H1 (cell line): ENCODE data around the gene MRTFA. TPM values are rescaled to one million over a fixed set of nuclear protein-coding genes. Genes with fewer than 3 reads are reported as not detected.

Experiments used
- CTCF ChIA-PET: fragments of 300-600 bp; sonication (Branson Sonifier 250); formaldehyde crosslinking; loops from one replicate; lab custom pipeline; 2021; ENCODE audit not compliant: partially characterized antibody; lab: Charles Lee
- POLR2A ChIA-PET: fragments of 300-600 bp; sonication (Branson Sonifier 250); formaldehyde crosslinking; loops from one replicate; lab custom pipeline; 2021; ENCODE audit warnings: inconsistent platforms; ENCODE audit not compliant: partially characterized antibody; lab: Charles Lee
- DNase-seq, 2 experiments: peaks; one replicate each; pipeline versions ENCODE4 v3.0.0 to v3.0.0-alpha.2; 2010 to 2022; ENCODE audit warnings: low spot score in 2 of 2, low read depth in 1 of 2, mixed read lengths in 1 of 2
- FAIRE-seq: peaks from 2 replicates; lab custom pipeline; 2011; peaks lifted over from hg19 to GRCh38; lab: Jason Lieb, UNC
- H2AFZ ChIP-seq: 2 replicates; pipeline ENCODE4 v1.8.1; 2012; ENCODE audit warnings: low read length, inconsistent platforms
- H2AK5ac ChIP-seq: 2 replicates; pipeline ENCODE4 v1.6.1; 2013; ENCODE audit warnings: low read depth, low read length
- H2BK120ac ChIP-seq: replicated peaks from 2 replicates; pipeline ENCODE3; 2013; ENCODE audit warnings: low read depth, low read length, inconsistent platforms
- H2BK12ac ChIP-seq: 2 replicates; pipeline ENCODE4 v1.6.1; 2013; ENCODE audit warnings: low read depth, low read length
- H2BK15ac ChIP-seq: 2 replicates; pipeline ENCODE4 v1.6.1; 2013; ENCODE audit warnings: low read length
- H2BK20ac ChIP-seq: 2 replicates; pipeline ENCODE4 v1.6.1; 2013; ENCODE audit warnings: low read length
- H2BK5ac ChIP-seq: 2 replicates; pipeline ENCODE4 v1.6.1; 2013; ENCODE audit warnings: low read depth, low read length
- H3K14ac ChIP-seq: 2 replicates; pipeline ENCODE4 v1.6.1; 2013; ENCODE audit warnings: inconsistent platforms; ENCODE audit not compliant: insufficient read length
- H3K18ac ChIP-seq: 2 replicates; pipeline ENCODE4 v1.6.1; 2013; ENCODE audit warnings: low read length; ENCODE audit errors: extremely low read depth
- H3K23ac ChIP-seq: 2 replicates; pipeline ENCODE4 v1.6.1; 2013; ENCODE audit warnings: inconsistent platforms; ENCODE audit not compliant: insufficient read length
- H3K23me2 ChIP-seq: 2 replicates; pipeline ENCODE4 v1.6.1; 2013; ENCODE audit warnings: low read depth, low read length
- H3K27ac ChIP-seq: 2 replicates; pipeline ENCODE4 v1.6.1; 2011; ENCODE audit warnings: low read depth, low read length, inconsistent platforms
- H3K27me3 ChIP-seq, 4 experiments: replicated peaks in 1 of 4; 1 replicate in 1 of 4; 2 replicates in 3 of 4; pipeline versions ENCODE4 v1.6.1 to v1.8.1; 2011 to 2013; ENCODE audit warnings: low read length in 3 of 4, mild to moderate bottlenecking in 3 of 4, inconsistent platforms in 2 of 4, mixed read lengths in 2 of 4, moderate library complexity in 1 of 4; ENCODE audit not compliant: control insufficient read depth in 3 of 4, insufficient read depth in 3 of 4; ENCODE audit errors: extremely low read depth in 1 of 4
- H3K36me3 ChIP-seq, 4 experiments: 2 replicates each; pipeline versions ENCODE4 v1.6.1 to v1.8.1; 2011 to 2013; ENCODE audit warnings: mild to moderate bottlenecking in 4 of 4, low read length in 3 of 4, moderate library complexity in 2 of 4, control low read depth in 1 of 4, inconsistent platforms in 1 of 4; ENCODE audit not compliant: insufficient read depth in 4 of 4, control insufficient read depth in 2 of 4
- H3K4ac ChIP-seq: replicated peaks from 2 replicates; pipeline ENCODE3; 2013; ENCODE audit warnings: low read length, low read depth, mixed read lengths, inconsistent platforms; ENCODE audit not compliant: insufficient read length
- H3K4me1 ChIP-seq, 4 experiments: replicated peaks in 1 of 4; 1 replicate in 1 of 4; 2 replicates in 3 of 4; pipeline versions ENCODE4 v1.6.1 to v1.8.1; 2011 to 2013; ENCODE audit warnings: low read length in 3 of 4, inconsistent platforms in 2 of 4, mixed read lengths in 1 of 4; ENCODE audit not compliant: insufficient read depth in 4 of 4, control insufficient read depth in 3 of 4
- H3K4me2 ChIP-seq, 2 experiments: 2 replicates each; pipeline versions ENCODE4 v1.6.1 to v1.8.1; 2011 to 2013; ENCODE audit warnings: low read depth in 2 of 2, low read length in 2 of 2, control low read depth in 1 of 2, inconsistent platforms in 1 of 2, mild to moderate bottlenecking in 1 of 2; ENCODE audit not compliant: insufficient read depth in 1 of 2
- H3K4me3 ChIP-seq, 4 experiments: fragments of 200-600, 300-600 bp in 1 of 4; sonication (generic), shearing (Covaris generic), sonication (Bioruptor Twin) in 1 of 4; 2 replicates each; pipeline versions ENCODE4 v1.5.1 to v1.8.1; 2011 to 2016; ENCODE audit warnings: low read length in 4 of 4, low read depth in 3 of 4, control low read depth in 2 of 4, inconsistent platforms in 2 of 4, mild to moderate bottlenecking in 2 of 4, mixed read lengths in 1 of 4, moderate library complexity in 1 of 4; ENCODE audit not compliant: insufficient read depth in 2 of 4; ENCODE audit errors: extremely low read depth in 1 of 4
- H3K56ac ChIP-seq: replicated peaks from 2 replicates; pipeline ENCODE3; 2013; ENCODE audit warnings: low read depth, mild to moderate bottlenecking, mixed read lengths, low read length, inconsistent platforms; ENCODE audit not compliant: insufficient read length
- H3K79me1 ChIP-seq: 2 replicates; pipeline ENCODE4 v1.6.1; 2013; ENCODE audit warnings: low read depth, low read length, control low read depth
- H3K79me2 ChIP-seq, 2 experiments: 2 replicates each; pipeline versions ENCODE4 v1.6.1 to v1.8.1; 2012 to 2013; ENCODE audit warnings: low read length in 2 of 2, mild to moderate bottlenecking in 2 of 2, inconsistent platforms in 1 of 2; ENCODE audit not compliant: insufficient read depth in 2 of 2, control insufficient read depth in 1 of 2
- H3K9ac ChIP-seq, 4 experiments: replicated peaks in 1 of 4; 1 replicate in 1 of 4; 2 replicates in 3 of 4; pipeline versions ENCODE4 v1.6.1 to v1.8.1; 2011 to 2013; ENCODE audit warnings: low read depth in 3 of 4, low read length in 3 of 4, control low read depth in 2 of 4, mild to moderate bottlenecking in 2 of 4, moderate library complexity in 2 of 4, inconsistent platforms in 1 of 4; ENCODE audit errors: extremely low read depth in 1 of 4
- H3K9me3 ChIP-seq, 2 experiments: 2 replicates each; pipeline versions ENCODE4 v1.6.1 to v1.8.1; 2012 to 2013; ENCODE audit warnings: mild to moderate bottlenecking in 2 of 2, moderate library complexity in 2 of 2, control low read depth in 1 of 2, inconsistent platforms in 1 of 2, low read depth in 1 of 2, low read length in 1 of 2, mixed read lengths in 1 of 2; ENCODE audit not compliant: insufficient read depth in 2 of 2
- H4K20me1 ChIP-seq, 2 experiments: replicated peaks in 1 of 2; 2 replicates each; pipeline versions ENCODE3 to v1.8.1; 2011 to 2013; ENCODE audit warnings: inconsistent platforms in 2 of 2, low read length in 2 of 2, mild to moderate bottlenecking in 1 of 2; ENCODE audit not compliant: insufficient read depth in 2 of 2, control insufficient read depth in 1 of 2
- H4K5ac ChIP-seq: 2 replicates; pipeline ENCODE4 v1.6.1; 2013; ENCODE audit warnings: low read length, low read depth, mixed read lengths, inconsistent platforms; ENCODE audit not compliant: insufficient read length
- H4K8ac ChIP-seq: 2 replicates; pipeline ENCODE4 v1.8.0; 2013; ENCODE audit warnings: mild to moderate bottlenecking, moderate library complexity, low read length, inconsistent platforms; ENCODE audit not compliant: insufficient read depth; ENCODE audit errors: extremely low read depth
- H4K91ac ChIP-seq: replicated peaks from 2 replicates; pipeline ENCODE3; 2013; ENCODE audit warnings: low read length, mixed read lengths, inconsistent platforms; ENCODE audit not compliant: insufficient read length
- RAD21 ChIP-seq, 2 experiments: IDR thresholded peaks in 1 of 2; conservative IDR thresholded peaks in 1 of 2; 2 replicates each; pipeline ENCODE4 v1.6.1; 2011; ENCODE audit warnings: low read depth in 2 of 2, low read length in 2 of 2, improper control_type of control experiment in 1 of 2, inconsistent platforms in 1 of 2, mild to moderate bottlenecking in 1 of 2, moderate library complexity in 1 of 2
- SUZ12 ChIP-seq: fragments of 200-600 bp; sonication (generic); IDR thresholded peaks from 2 replicates; pipeline ENCODE4 v1.6.1; 2012; ENCODE audit warnings: mild to moderate bottlenecking, inconsistent platforms, low read length, moderate library complexity, mixed read lengths
- WGBS, 2 experiments: shearing (Covaris generic) in 1 of 2; methylation state at CpG; one replicate each; pipeline versions ENCODE4 v1.1.6 to v1.1.7; 2013 to 2015; ENCODE audit warnings: low lambda C conversion rate in 2 of 2, mixed read lengths in 2 of 2, inconsistent platforms in 1 of 2, low coverage in 1 of 2, missing lambda C conversion rate in 1 of 2; ENCODE audit not compliant: insufficient replicate concordance in 2 of 2, insufficient coverage in 1 of 2, insufficient read length in 1 of 2; ENCODE audit errors: extremely low coverage in 1 of 2, missing lambda C conversion rate in 1 of 2; 5-methylcytosine and 5-hydroxymethylcytosine counted together
- polyA plus RNA-seq, 7 experiments: library from polyadenylated mRNA; depleted of rRNA in 3 of 7; stranded (reverse) in 5 of 7; unstranded in 2 of 7; fragments of >200 nt in 5 of 7; fragments of 200-250 nt in 2 of 7; gene quantifications; 1 replicate in 5 of 7; 2 replicates in 1 of 7; 4 replicates in 1 of 7; pipeline versions ENCODE4 v1.2.1 to v1.2.3, GENCODE V29; 2011 to 2013; ENCODE audit warnings: missing spikeins in 2 of 7, mixed read lengths in 2 of 7
- total RNA-seq: library from RNA; stranded (reverse); fragmentation: NEBNext Ultra II Directional; extraction: Animal tissue kit (Norgen Biotek cat#: 25700); gene quantifications from 2 replicates; pipeline ENCODE4 v1.2.1, GENCODE V29; 2021

Gene MRTFA
- total and polyA plus RNA-seq, 2 of the 8 experiments (the other 6 are each of a cell fraction or from before 2014, with no cell fraction given) = 5.4 to 37.9 TPM

DNA sequence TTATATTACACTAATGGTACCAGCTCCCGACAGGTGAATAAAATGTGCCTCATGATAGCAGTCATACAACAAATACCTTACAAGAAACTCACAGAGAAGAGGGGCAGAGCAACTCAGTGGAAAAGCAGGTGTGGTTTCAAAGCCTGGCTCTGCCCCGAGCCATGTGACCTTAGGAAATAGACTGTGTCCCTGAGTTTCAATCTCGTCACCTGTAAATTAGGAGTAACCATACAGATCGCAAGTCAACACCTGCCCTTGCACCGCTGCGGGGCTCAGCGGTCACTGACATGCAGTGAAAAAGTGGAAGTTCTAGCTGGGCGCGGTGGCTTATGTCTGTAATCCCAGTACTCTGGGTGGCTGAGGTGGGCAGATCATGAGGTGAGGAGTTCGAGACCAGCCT is 11.9 kb upstream of the MRTFA start:
- H3K4ac ChIP-seq = no peak overlapping the region
- H3K23me2 ChIP-seq = no peaks in the 10 kb centered on the region
- H4K91ac ChIP-seq = no peak overlapping the region
- H2AK5ac ChIP-seq = no peak overlapping the region
- TF ChIP-seq RAD21 (IDR thresholded peaks at IDR 0.05 in 1 of 2, conservative IDR thresholded peaks at IDR 0.05 in 1 of 2; ENCODE audit: low read depth in 2 of 2, low read length in 2 of 2) (no peak), SUZ12 (no peak)
- no peak overlapping the region for H4K8ac ChIP-seq
- peak overlapping the region; percentile 43; the same call in 1 of the 2 replicates for H2BK12ac ChIP-seq
- no peaks in the 10 kb centered on the region for H3K36me3 ChIP-seq
- H3K4me3 ChIP-seq = no peak overlapping the region
- no peak overlapping the region for H3K4me2 ChIP-seq
- POLR2A ChIA-PET = interaction anchor here (0.7 kb wide), 1 partner anchor 164 kb away, joined by 3 read pairs; no protein-coding TSS in a partner anchor
- 96% methylated on average over 10 of the region's 10 CpGs; no CpG with 5 or more reads in 1 of the 2 experiments for WGBS, 2 experiments
- H3K9me3 ChIP-seq = no peaks in the 10 kb centered on the region
- H3K14ac ChIP-seq = no peak overlapping the region
- no peaks in the 10 kb centered on the region for H3K27me3 ChIP-seq
- no peak overlapping the region for H2BK15ac ChIP-seq
- H3K79me2 ChIP-seq = no peaks in the 10 kb centered on the region
- FAIRE-seq (no peak), DNase-seq (no peak)
- H4K5ac ChIP-seq = no peak overlapping the region
- no peak overlapping the region for H3K27ac ChIP-seq
- no peak overlapping the region for H3K9ac ChIP-seq
- H3K79me1 ChIP-seq = no peaks in the 10 kb centered on the region
- no peak overlapping the region for H3K56ac ChIP-seq
- peaks cover 0 to 5% (median 1%) of the 10 kb centered on the region in 4 experiments; a peak in 3 of 7 replicates for H3K4me1 ChIP-seq
- H3K18ac ChIP-seq = no peak overlapping the region
- no peaks in the 10 kb centered on the region for H4K20me1 ChIP-seq
- H3K23ac ChIP-seq = no peak overlapping the region
- H2BK5ac ChIP-seq = no peak overlapping the region
- CTCF ChIA-PET = interaction anchor here (0.5 to 5.6 kb wide), 6 partner anchors 9 to 212 kb away, joined by 3 to 67 read pairs (median 4); no protein-coding TSS in a partner anchor
- no peak overlapping the region for H2AFZ ChIP-seq
- no peak overlapping the region for H2BK20ac ChIP-seq
- H2BK120ac ChIP-seq = no peak overlapping the region
